IPS DF 6.9 (cell line): ENCODE measurements around the gene ADAM11.
"Not testable (repeated sequence)": the region's sequence is repeated elsewhere in the genome, so short reads cannot be mapped to it uniquely, and the experiment has no call there.

ENCODE experiments used
- DNase-seq: peaks from one replicate; pipeline ENCODE4 v3.0.0-alpha.2; 2013; ENCODE audit warnings: low read depth, low spot score
- H3K27ac ChIP-seq: one replicate; pipeline ENCODE4 v1.5.1; 2013; ENCODE audit warnings: low read length, control low read depth
- H3K27me3 ChIP-seq: 2 replicates; pipeline ENCODE4 v1.6.1; 2013; ENCODE audit warnings: mild to moderate bottlenecking, low read length; ENCODE audit not compliant: control insufficient read depth, insufficient read depth
- H3K36me3 ChIP-seq: 2 replicates; pipeline ENCODE4 v1.6.1; 2013; ENCODE audit warnings: low read length; ENCODE audit not compliant: control insufficient read depth, insufficient read depth
- H3K4me1 ChIP-seq: 2 replicates; pipeline ENCODE4 v1.6.1; 2013; ENCODE audit warnings: low read length; ENCODE audit not compliant: control insufficient read depth, insufficient read depth
- H3K4me3 ChIP-seq: 2 replicates; pipeline ENCODE4 v1.5.1; 2013; ENCODE audit warnings: mild to moderate bottlenecking, low read length
- H3K9me3 ChIP-seq: 2 replicates; pipeline ENCODE4 v1.6.1; 2013; ENCODE audit warnings: low read length, inconsistent platforms; ENCODE audit not compliant: control insufficient read depth, insufficient read depth
- WGBS: extraction: QIAGEN DNeasy Blood & Tissue Kit; methylation state at CpG from one replicate; pipeline ENCODE4 v1.1.7; 2013; ENCODE audit warnings: mixed read lengths, missing lambda C conversion rate; ENCODE audit not compliant: insufficient read length, insufficient coverage; 5-methylcytosine and 5-hydroxymethylcytosine counted together

The ADAM11 gene

GRCh38 chr17:44745738-44746137 lies 13.1 kb upstream of the ADAM11 start:
- H3K4me1 ChIP-seq, H3K27me3 ChIP-seq, H3K4me3 ChIP-seq, H3K9me3 ChIP-seq, H3K27ac ChIP-seq, DNase-seq: not testable (repeated sequence)
- H3K36me3 ChIP-seq, result peaks cover 29% of the 10 kb centered on the region
- no CpG with 5 or more reads among the region's 5 CpGs for WGBS

GRCh38 chr17:44747566-44747965 lies 11.2 kb upstream of the ADAM11 start:
- Histone ChIP-seq H3K36me3 (peaks cover 31% of the 10 kb centered on the region), H3K9me3 (no peaks in the 10 kb centered on the region), H3K27me3 (no peaks in the 10 kb centered on the region; the same call in 1 of the 2 replicates), H3K27ac (no peak overlapping the region), H3K4me3 (no peak overlapping the region), H3K4me1 (peaks cover 2% of the 10 kb centered on the region; the same call in 1 of the 2 replicates)
- DNase-seq, result no peak

GRCh38 chr17:44749076-44749979 lies 9.5 kb upstream of the ADAM11 start:
- no peak overlapping the region for H3K27ac ChIP-seq
- H3K27me3 ChIP-seq, result no peaks in the 10 kb centered on the region; the same call in 1 of the 2 replicates
- WGBS, result no CpG with 5 or more reads among the region's 19 CpGs
- no peak overlapping the region for H3K4me3 ChIP-seq
- peaks cover 31% of the 10 kb centered on the region for H3K36me3 ChIP-seq
- no peak for DNase-seq
- H3K4me1 ChIP-seq, result peaks cover 2% of the 10 kb centered on the region; the same call in 1 of the 2 replicates
- no peaks in the 10 kb centered on the region for H3K9me3 ChIP-seq

GRCh38 chr17:44749980-44750318 lies 8.8 kb upstream of the ADAM11 start:
- H3K4me3 ChIP-seq, result no peak overlapping the region
- no peak for DNase-seq
- H3K27me3 ChIP-seq, result no peaks in the 10 kb centered on the region; the same call in 1 of the 2 replicates
- WGBS, result no CpG with 5 or more reads among the region's 9 CpGs
- peaks cover 2% of the 10 kb centered on the region; the same call in 1 of the 2 replicates for H3K4me1 ChIP-seq
- H3K36me3 ChIP-seq, result peaks cover 31% of the 10 kb centered on the region
- H3K27ac ChIP-seq, result no peak overlapping the region
- H3K9me3 ChIP-seq, result no peaks in the 10 kb centered on the region

- H3K27ac ChIP-seq, result no peak overlapping the region
- peaks cover 2% of the 10 kb centered on the region; the same call in 1 of the 2 replicates for H3K4me1 ChIP-seq
- no CpG with 5 or more reads among the region's 7 CpGs for WGBS
- H3K9me3 ChIP-seq, result no peaks in the 10 kb centered on the region
- no peaks in the 10 kb centered on the region; the same call in 1 of the 2 replicates for H3K27me3 ChIP-seq
- peaks cover 31% of the 10 kb centered on the region for H3K36me3 ChIP-seq
- no peak overlapping the region for H3K4me3 ChIP-seq
- DNase-seq, result no peak
Measured at GRCh38 chr17:44751331-44751730, 7.5 kb upstream of the ADAM11 start.

- Histone ChIP-seq H3K27me3 (no peaks in the 10 kb centered on the region; the same call in none of the 2 replicates), H3K36me3 (peaks cover 31% of the 10 kb centered on the region), H3K27ac (no peak overlapping the region), H3K4me1 (peaks cover 2% of the 10 kb centered on the region; the same call in 1 of the 2 replicates), H3K4me3 (no peak overlapping the region), H3K9me3 (no peaks in the 10 kb centered on the region)
- no peak for DNase-seq
- no CpG with 5 or more reads among the region's 10 CpGs for WGBS
Measured at GRCh38 chr17:44751806-44752205, 7.0 kb upstream of the ADAM11 start.

- no peak overlapping the region for H3K4me3 ChIP-seq
- no peak overlapping the region for H3K27ac ChIP-seq
- H3K27me3 ChIP-seq, result peaks cover 12% of the 10 kb centered on the region
- no CpG with 5 or more reads among the region's 17 CpGs for WGBS
- no peak for DNase-seq
- peaks cover 2% of the 10 kb centered on the region; the same call in 1 of the 2 replicates for H3K4me1 ChIP-seq
- H3K36me3 ChIP-seq, result peaks cover 21% of the 10 kb centered on the region
- no peaks in the 10 kb centered on the region for H3K9me3 ChIP-seq
Measured at GRCh38 chr17:44752953-44753861, 5.6 kb upstream of the ADAM11 start.

- no peak for DNase-seq
- H3K27me3 ChIP-seq, result peaks cover 17% of the 10 kb centered on the region
- H3K36me3 ChIP-seq, result peaks cover 13% of the 10 kb centered on the region
- H3K4me1 ChIP-seq, result peaks cover 2% of the 10 kb centered on the region; the same call in 1 of the 2 replicates
- H3K4me3 ChIP-seq, result no peak overlapping the region
- no peak overlapping the region for H3K27ac ChIP-seq
- WGBS, result no CpG with 5 or more reads among the region's 7 CpGs
- no peaks in the 10 kb centered on the region for H3K9me3 ChIP-seq
Measured at GRCh38 chr17:44754276-44754675, 4.5 kb upstream of the ADAM11 start.

GRCh38 chr17:44755180-44755579 lies 3.6 kb upstream of the ADAM11 start:
- H3K4me1 ChIP-seq, H3K9me3 ChIP-seq, DNase-seq, H3K4me3 ChIP-seq, H3K27ac ChIP-seq, H3K36me3 ChIP-seq: not testable (repeated sequence)
- WGBS, result no CpG with 5 or more reads among the region's 5 CpGs
- peaks cover 20% of the 10 kb centered on the region for H3K27me3 ChIP-seq
